Gastroesophageal sphincter (tissue), 4 donors: ENCODE data around the gene ZNRF2. TPM values are rescaled to one million over a fixed set of nuclear protein-coding genes. Genes with fewer than 3 reads are reported as not detected.

Source experiments
- ATAC-seq: fragments of 150-250 bp; one replicate; pipeline ENCODE4 v1.9.1; 2016; ENCODE audit warnings: mild to moderate bottlenecking, moderate library complexity
- H3K27ac ChIP-seq, 4 donors: fragments of 200-600 bp; sonication (generic) in 3 of 4; 1 replicate in 3 of 4; 2 replicates in 1 of 4; pipeline ENCODE4 v1.5.1; 2016 to 2019
- H3K27me3 ChIP-seq: fragments of 200-600 bp; sonication (generic); one replicate; pipeline ENCODE4 v1.5.1; 2019
- H3K36me3 ChIP-seq, 2 donors: fragments of 200-600 bp; sonication (generic); one replicate each; pipeline ENCODE4 v1.5.1; 2019; ENCODE audit warnings: control low read depth in 1 of 2
- H3K4me1 ChIP-seq, 3 donors: fragments of 200-600 bp; sonication (generic); 1 replicate in 2 of 3; 2 replicates in 1 of 3; pipeline ENCODE4 v1.5.1; 2016 to 2019; ENCODE audit warnings: control low read depth in 2 of 3
- H3K4me3 ChIP-seq, 2 donors: fragments of 200-600 bp; sonication (generic); one replicate each; pipeline ENCODE4 v1.5.1; 2019; ENCODE audit warnings: mild to moderate bottlenecking in 1 of 2, moderate library complexity in 1 of 2
- H3K9me3 ChIP-seq, 3 donors: fragments of 200-600 bp; sonication (generic); one replicate each; pipeline ENCODE4 v1.5.1; 2017 to 2019; ENCODE audit warnings: control low read depth in 2 of 3
- CTCF ChIP-seq, 4 experiments: fragments of 200-600 bp in 2 of 4; fragments of 450-650 bp in 2 of 4; sonication (generic) in 1 of 4; IDR thresholded peaks; one replicate each; pipeline ENCODE4 v1.5.1; 2017 to 2019; ENCODE audit warnings: antibody characterized with exemption in 4 of 4, mild to moderate bottlenecking in 2 of 4, moderate library complexity in 2 of 4
- EP300 ChIP-seq: sonication (generic); formaldehyde crosslinking; IDR thresholded peaks from one replicate; pipeline ENCODE4 v1.6.1; 2017; ENCODE audit warnings: antibody characterized with exemption, mild to moderate bottlenecking
- POLR2A ChIP-seq, 2 donors: fragments of 450-650 bp; IDR thresholded peaks; one replicate each; pipeline ENCODE4 v1.6.1; 2017; ENCODE audit warnings: antibody characterized with exemption in 2 of 2, mild to moderate bottlenecking in 2 of 2, moderate library complexity in 1 of 2
- POLR2AphosphoS5 ChIP-seq: sonication (generic); formaldehyde crosslinking; IDR thresholded peaks from one replicate; pipeline ENCODE4 v1.6.1; 2017; ENCODE audit warnings: antibody characterized with exemption
- WGBS, 2 donors: methylation state at CpG; one replicate each; pipeline ENCODE4 v1.1.5; 2018; ENCODE audit warnings: low coverage in 1 of 2; 5-methylcytosine and 5-hydroxymethylcytosine counted together
- total RNA-seq, 4 donors: library from RNA; depleted of rRNA; stranded (reverse); fragments of >200 nt; gene quantifications; one replicate each; pipeline ENCODE4 v1.1.0, GENCODE V29; 2016

The ZNRF2 gene
- total RNA-seq = 10 to 100 TPM; 12.5 to 20.9 (median 18.6) TPM

GRCh38 chr7:30284298-30285066 lies at the start of gene ZNRF2:
Gene ZNRF2 (plus strand): TSS chr7:30284597. CDS start chr7:30285358, 761 bp downstream.
- WGBS, 2 donors = 0% methylated on average over 2 of the region's 96 CpGs; no CpG with 5 or more reads in 1 of the 2 donors
- H3K36me3 ChIP-seq = no peaks in the 10 kb centered on the region
- TF ChIP-seq POLR2AphosphoS5 = peak; percentile 87
- peak; percentile 70 to 72 for TF ChIP-seq POLR2A (IDR thresholded peaks at IDR 0.05)
- no peak for TF ChIP-seq EP300
- TF ChIP-seq CTCF (IDR thresholded peaks at IDR 0.05) = peak; percentile 15 to 71 (median 60)
- H3K4me1 ChIP-seq = peaks cover 3 to 38% (median 8%) of the 10 kb centered on the region in 3 donors
- peak within 1 kb of the TSS; percentile 93 to 97 for H3K4me3 ChIP-seq
- peak; percentile 94 for ATAC-seq
- H3K27me3 ChIP-seq = no peaks in the 10 kb centered on the region
- H3K27ac ChIP-seq = peak within 1 kb of the TSS; percentile 94 to 100 (median 99)
- H3K9me3 ChIP-seq = no peaks in the 10 kb centered on the region

- Histone ChIP-seq H3K36me3 (no peaks in the 10 kb centered on the region), H3K9me3 (no peaks in the 10 kb centered on the region), H3K27ac (no peak overlapping the region), H3K4me1 (peaks cover 0 to 19% (median 8%) of the 10 kb centered on the region in 3 donors), H3K27me3 (no peaks in the 10 kb centered on the region), H3K4me3 (no peak overlapping the region)
- ATAC-seq = peak; percentile 34
- WGBS, 2 donors = 67 to 80% methylated on average over 1 of the region's 1 CpG
- TF ChIP-seq POLR2AphosphoS5 = no peak
- TF ChIP-seq EP300 = no peak
- no peak for TF ChIP-seq CTCF (IDR thresholded peaks at IDR 0.05)
- no peak for TF ChIP-seq POLR2A (IDR thresholded peaks at IDR 0.05)
Observed at GRCh38 chr7:30237271-30237695, 47.1 kb upstream of the ZNRF2 start.

GRCh38 chr7:30238721-30239441 lies 45.5 kb upstream of the ZNRF2 start:
- H3K4me1 ChIP-seq = peaks cover 0 to 19% (median 8%) of the 10 kb centered on the region in 3 donors
- no peaks in the 10 kb centered on the region for H3K27me3 ChIP-seq
- H3K27ac ChIP-seq = peak overlapping the region in 3 of 4 donors; percentile 19 to 52 (median 50)
- H3K4me3 ChIP-seq = no peak overlapping the region
- no peaks in the 10 kb centered on the region for H3K36me3 ChIP-seq
- ATAC-seq = no peak
- TF ChIP-seq POLR2A (IDR thresholded peaks at IDR 0.05) (no peak), CTCF (IDR thresholded peaks at IDR 0.05) (no peak), POLR2AphosphoS5 (peak; percentile 53), EP300 (no peak)
- H3K9me3 ChIP-seq = no peaks in the 10 kb centered on the region

- H3K27me3 ChIP-seq = no peaks in the 10 kb centered on the region
- H3K4me3 ChIP-seq = no peak overlapping the region
- no peak for ATAC-seq
- WGBS, 2 donors = 67 to 81% methylated on average over 2 to 6 of the region's 6 CpGs
- no peaks in the 10 kb centered on the region for H3K36me3 ChIP-seq
- peaks cover 0 to 19% (median 8%) of the 10 kb centered on the region in 3 donors for H3K4me1 ChIP-seq
- no peaks in the 10 kb centered on the region for H3K9me3 ChIP-seq
- TF ChIP-seq POLR2AphosphoS5 (no peak), EP300 (no peak)
- no peak overlapping the region for H3K27ac ChIP-seq
Observed at GRCh38 chr7:30240106-30240800, 44.1 kb upstream of the ZNRF2 start.

GRCh38 chr7:30241767-30242166 lies 42.6 kb upstream of the ZNRF2 start:
- TF ChIP-seq CTCF (IDR thresholded peaks at IDR 0.05) (no peak), EP300 (no peak), POLR2A (IDR thresholded peaks at IDR 0.05) (no peak)
- Histone ChIP-seq H3K4me3 (no peak overlapping the region), H3K9me3 (no peaks in the 10 kb centered on the region), H3K4me1 (peaks cover 0 to 19% (median 8%) of the 10 kb centered on the region in 3 donors), H3K27ac (no peak overlapping the region), H3K36me3 (no peaks in the 10 kb centered on the region), H3K27me3 (no peaks in the 10 kb centered on the region)
- 92 to 100% methylated on average over 1 to 2 of the region's 2 CpGs for WGBS, 2 donors
- no peak for ATAC-seq
